RWPE1 (cell line): Measurements from ENCODE around the gene TBXAS1.

Experiments
- CTCF ChIA-PET: fragments of 350-600 bp; sonication (Branson Sonifier 250); formaldehyde crosslinking; extraction: SDS; loops from one replicate; lab custom pipeline; 2021; lab: Yijun Ruan, JAX
- POLR2A ChIA-PET: fragments of 400-600 bp; formaldehyde crosslinking; extraction: SDS; loops from one replicate; lab custom pipeline; 2020; ENCODE audit warnings: antibody characterized with exemption; ENCODE audit not compliant: low non-redundant PET; lab: Yijun Ruan, JAX
- DNase-seq: peaks from one replicate; pipeline ENCODE4 v3.0.0; 2012; ENCODE audit warnings: low spot score
- H3K27ac ChIP-seq: fragments of 450-650 bp; 2 replicates; pipeline ENCODE4 v1.5.1; 2017
- CTCF ChIP-seq: fragments of 450-650 bp; conservative IDR thresholded peaks from 2 replicates; pipeline ENCODE4 v1.5.1; 2017; ENCODE audit warnings: low read depth, mild to moderate bottlenecking

Gene TBXAS1

DNA sequence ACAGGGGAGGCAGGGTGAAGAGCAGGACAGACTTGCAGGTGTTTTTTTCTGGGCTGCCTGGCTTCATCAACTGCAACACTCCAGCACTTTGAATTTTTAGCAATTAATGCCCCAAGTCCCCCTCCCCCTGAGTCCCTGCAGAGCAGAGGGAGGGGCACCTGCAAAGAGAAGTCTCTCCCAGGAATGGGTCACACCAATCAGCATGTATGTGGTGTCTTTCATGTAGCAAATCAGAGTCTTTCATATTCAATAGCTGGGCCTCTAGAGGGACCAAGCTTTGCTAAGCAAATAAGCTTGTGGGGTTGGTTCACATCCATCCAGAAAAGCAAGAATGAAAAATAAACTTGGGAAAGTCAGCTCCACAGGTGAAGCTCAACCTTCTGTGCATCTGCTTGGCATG lies 143.0 kb downstream of the TBXAS1 start:
- no peak for TF ChIP-seq CTCF
- DNase-seq: no peak
- ChIA-PET CTCF (interaction anchor here (0.8 kb wide), 1 partner anchor 417 kb away, joined by 4 read pairs; no protein-coding TSS in a partner anchor), POLR2A (interaction anchor here (0.6 kb wide), 1 partner anchor 496 kb away, joined by 6 read pairs; no protein-coding TSS in a partner anchor)
- no peak overlapping the region for H3K27ac ChIP-seq

GRCh38 chr7:139973101-139974050 lies 144.3 kb downstream of the TBXAS1 start:
- POLR2A ChIA-PET: no interaction called here
- CTCF ChIA-PET: no interaction called here
- DNase-seq: no peak
- H3K27ac ChIP-seq: no peak overlapping the region
- no peak for TF ChIP-seq CTCF

- H3K27ac ChIP-seq: no peak overlapping the region
- TF ChIP-seq CTCF: no peak
- ChIA-PET POLR2A (no interaction called here), CTCF (interaction anchor here (0.7 kb wide), 1 partner anchor 56 kb away, joined by 3 read pairs; no protein-coding TSS in a partner anchor)
- no peak for DNase-seq
These were observed 145.2 kb downstream of the TBXAS1 start for GRCh38 chr7:139974179-139974811.

- ChIA-PET CTCF (interaction anchor here (0.6 kb wide), 1 partner anchor 10 kb away, joined by 3 read pairs; no protein-coding TSS in a partner anchor), POLR2A (no interaction called here)
- DNase-seq: no peak
- H3K27ac ChIP-seq: no peak overlapping the region
- TF ChIP-seq CTCF: no peak
These were observed 147.2 kb downstream of the TBXAS1 start for GRCh38 chr7:139976055-139976837.

GRCh38 chr7:139976838-139977656 lies 148.0 kb downstream of the TBXAS1 start:
- TF ChIP-seq CTCF: no peak
- ChIA-PET POLR2A (no interaction called here), CTCF (no interaction called here)
- H3K27ac ChIP-seq: no peak overlapping the region
- no peak for DNase-seq
